ENCODE results near the gene BSN.

DNA sequence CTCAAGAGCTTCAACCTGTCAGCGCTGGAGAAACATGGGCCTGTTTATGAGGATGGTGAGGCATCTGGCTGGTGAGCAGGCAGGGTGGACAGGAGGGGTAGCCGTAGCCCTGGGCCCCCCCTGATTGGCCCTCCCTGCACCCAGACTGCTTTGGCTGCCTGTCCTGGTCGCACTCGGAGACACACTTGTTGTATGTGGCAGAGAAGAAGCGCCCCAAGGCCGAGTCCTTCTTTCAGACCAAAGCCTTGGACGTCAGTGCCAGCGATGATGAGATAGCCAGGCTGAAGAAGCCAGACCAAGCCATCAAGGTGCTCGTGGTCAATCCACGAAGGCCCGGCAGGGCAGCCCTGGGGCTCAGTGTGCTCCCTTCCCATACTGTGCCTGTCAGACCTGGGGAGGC lies 121.6 kb downstream of the BSN start:
- TF ChIP-seq, protein P1, sequence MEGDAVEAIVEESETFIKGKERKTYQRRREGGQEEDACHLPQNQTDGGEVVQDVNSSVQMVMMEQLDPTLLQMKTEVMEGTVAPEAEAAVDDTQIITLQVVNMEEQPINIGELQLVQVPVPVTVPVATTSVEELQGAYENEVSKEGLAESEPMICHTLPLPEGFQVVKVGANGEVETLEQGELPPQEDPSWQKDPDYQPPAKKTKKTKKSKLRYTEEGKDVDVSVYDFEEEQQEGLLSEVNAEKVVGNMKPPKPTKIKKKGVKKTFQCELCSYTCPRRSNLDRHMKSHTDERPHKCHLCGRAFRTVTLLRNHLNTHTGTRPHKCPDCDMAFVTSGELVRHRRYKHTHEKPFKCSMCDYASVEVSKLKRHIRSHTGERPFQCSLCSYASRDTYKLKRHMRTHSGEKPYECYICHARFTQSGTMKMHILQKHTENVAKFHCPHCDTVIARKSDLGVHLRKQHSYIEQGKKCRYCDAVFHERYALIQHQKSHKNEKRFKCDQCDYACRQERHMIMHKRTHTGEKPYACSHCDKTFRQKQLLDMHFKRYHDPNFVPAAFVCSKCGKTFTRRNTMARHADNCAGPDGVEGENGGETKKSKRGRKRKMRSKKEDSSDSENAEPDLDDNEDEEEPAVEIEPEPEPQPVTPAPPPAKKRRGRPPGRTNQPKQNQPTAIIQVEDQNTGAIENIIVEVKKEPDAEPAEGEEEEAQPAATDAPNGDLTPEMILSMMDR (conservative IDR thresholded peaks at IDR 0.05) = no peak
- no peak for TF ChIP-seq EZH2 (IDR thresholded peaks at IDR 0.05; ENCODE audit: low read depth)
